HepG2 (cell line): Measurements from ENCODE around the gene COMMD7. TPM values are rescaled to one million over a fixed set of nuclear protein-coding genes. Genes with fewer than 3 reads are reported as not detected.

ENCODE experiments used
- ATAC-seq: fragments of 200-7000 bp; cut with Tn5 transposase; 3 replicates; pipeline ENCODE4 v1.9.1; 2020; ENCODE audit warnings: mild to moderate bottlenecking, moderate library complexity
- BruUV-seq: library from RNA; stranded (reverse); fragments of 400-500 nt; replicated peaks from 2 replicates; lab custom pipeline; 2021; lab: Mats Ljungman, UMichigan
- CTCF ChIA-PET: fragments of 300-600 bp; formaldehyde crosslinking; extraction: SDS; loops from one replicate; lab custom pipeline; 2021; ENCODE audit warnings: low total read pairs, inconsistent platforms, low intra/inter-chr PET ratio; lab: Yijun Ruan, JAX
- POLR2A ChIA-PET: fragments of 350-600 bp; sonication (Branson Sonifier 250); formaldehyde crosslinking; loops from one replicate; lab custom pipeline; 2020; ENCODE audit warnings: antibody characterized with exemption, inconsistent platforms; lab: Yijun Ruan, JAX
- DNase-seq: peaks from one replicate; pipeline ENCODE4 v3.0.0-alpha.2; 2015; ENCODE audit warnings: low spot score
- FAIRE-seq: peaks from 3 replicates; lab custom pipeline; 2011; peaks lifted over from hg19 to GRCh38; lab: Jason Lieb, UNC
- H2AFZ ChIP-seq: one replicate; pipeline ENCODE4 v1.6.1; 2011; ENCODE audit warnings: low read length, inconsistent platforms
- H3K27ac ChIP-seq: fragments of 300-600 bp; 3 replicates; pipeline ENCODE4 v1.8.0; 2011; ENCODE audit warnings: mixed run types, mild to moderate bottlenecking, mixed read lengths, low read length, inconsistent platforms; ENCODE audit not compliant: insufficient read depth; ENCODE audit errors: extremely low read length
- H3K27me3 ChIP-seq, 2 experiments: fragments of 200-600 bp in 1 of 2; 2 replicates in 1 of 2; 3 replicates in 1 of 2; pipeline versions ENCODE4 v1.6.0 to v1.8.0; 2011; ENCODE audit warnings: low read length in 2 of 2, mild to moderate bottlenecking in 2 of 2, moderate library complexity in 2 of 2, inconsistent platforms in 1 of 2; ENCODE audit not compliant: insufficient read depth in 2 of 2, control insufficient read depth in 1 of 2
- H3K36me3 ChIP-seq, 2 experiments: fragments of 200-600 bp in 1 of 2; replicated peaks in 1 of 2; 2 replicates in 1 of 2; 3 replicates in 1 of 2; pipeline versions ENCODE4 v1.5.1 to v1.8.0; 2011; ENCODE audit warnings: low read length in 2 of 2, inconsistent platforms in 1 of 2; ENCODE audit not compliant: insufficient read depth in 2 of 2, control insufficient read depth in 1 of 2
- H3K4me1 ChIP-seq: 2 replicates; pipeline ENCODE4 v1.5.1; 2012; ENCODE audit warnings: low read length, inconsistent platforms; ENCODE audit not compliant: insufficient read depth
- H3K4me2 ChIP-seq: 2 replicates; pipeline ENCODE4 v1.6.0; 2011; ENCODE audit warnings: low read depth, low read length, inconsistent platforms
- H3K4me3 ChIP-seq, 3 experiments: fragments of 200-600 bp in 1 of 3; sonication (generic), shearing (Covaris generic) in 1 of 3; replicated peaks in 1 of 3; 2 replicates each; pipeline ENCODE4 v1.5.1; 2011 to 2016; ENCODE audit warnings: low read length in 3 of 3, inconsistent platforms in 2 of 3, low read depth in 2 of 3, mild to moderate bottlenecking in 2 of 3, control low read depth in 1 of 3, mixed read lengths in 1 of 3; ENCODE audit not compliant: insufficient read depth in 1 of 3
- H3K79me2 ChIP-seq: one replicate; pipeline ENCODE4 v1.6.1; 2011; ENCODE audit warnings: low read length, inconsistent platforms; ENCODE audit not compliant: insufficient read depth
- H3K9ac ChIP-seq: 2 replicates; pipeline ENCODE4 v1.6.0; 2011; ENCODE audit warnings: mild to moderate bottlenecking, low read depth, low read length, inconsistent platforms; ENCODE audit not compliant: insufficient read depth
- H3K9me3 ChIP-seq: 2 replicates; pipeline ENCODE4 v1.5.1; 2012; ENCODE audit warnings: mild to moderate bottlenecking, low read length
- H4K20me1 ChIP-seq: 2 replicates; pipeline ENCODE4 v1.6.0; 2011; ENCODE audit warnings: inconsistent platforms, mild to moderate bottlenecking, low read length, moderate library complexity; ENCODE audit not compliant: insufficient read depth
- ETV5 ChIP-seq: IDR thresholded peaks from 2 replicates; pipeline ENCODE4 v1.6.1; 2018; ENCODE audit warnings: missing biosample characterization, missing genetic modification reagents, inconsistent platforms, borderline replicate concordance
- FOXA1 ChIP-seq, 2 experiments: fragments of 450-650 bp in 1 of 2; sonication (generic) in 1 of 2; formaldehyde crosslinking in 1 of 2; IDR thresholded peaks; 2 replicates each; pipeline versions ENCODE4 v1.4.0 to v1.6.1; 2016 to 2020; ENCODE audit warnings: missing genetic modification reagents in 1 of 2
- GATAD1 ChIP-seq: IDR thresholded peaks from 2 replicates; pipeline ENCODE4 v1.6.1; 2016; ENCODE audit warnings: missing genetic modification reagents, missing compliant biosample characterization
- PITX1 ChIP-seq: sonication (generic); formaldehyde crosslinking; IDR thresholded peaks from 2 replicates; pipeline ENCODE4 v1.5.1; 2020; ENCODE audit warnings: mild to moderate bottlenecking, missing genetic modification reagents
- SAFB2 ChIP-seq: sonication (generic); formaldehyde crosslinking; IDR thresholded peaks from 2 replicates; pipeline ENCODE4 v1.5.1; 2020; ENCODE audit warnings: missing genetic modification reagents, low read depth, mild to moderate bottlenecking, borderline replicate concordance
- SALL1 ChIP-seq: sonication (generic); formaldehyde crosslinking; IDR thresholded peaks from 2 replicates; pipeline ENCODE4 v1.8.0; 2022; ENCODE audit warnings: mild to moderate bottlenecking, missing genetic modification reagents
- SNAPC2 ChIP-seq: sonication (generic); formaldehyde crosslinking; IDR thresholded peaks from 2 replicates; pipeline ENCODE4 v1.8.1; 2022; ENCODE audit warnings: mild to moderate bottlenecking, missing genetic modification reagents
- ZEB1 ChIP-seq: IDR thresholded peaks from 2 replicates; pipeline ENCODE4 v1.6.1; 2012; ENCODE audit warnings: mild to moderate bottlenecking, low read depth, inconsistent platforms; ENCODE audit not compliant: insufficient replicate concordance
- ZFP36L2 ChIP-seq: sonication (generic); formaldehyde crosslinking; IDR thresholded peaks from 2 replicates; pipeline ENCODE4 v1.4.0; 2020; ENCODE audit warnings: missing genetic modification reagents
- ZMYM4 ChIP-seq: sonication (generic); formaldehyde crosslinking; IDR thresholded peaks from 2 replicates; pipeline ENCODE4 v1.8.1; 2023; ENCODE audit warnings: mild to moderate bottlenecking, missing genetic modification reagents
- ZNF333 ChIP-seq: sonication (generic); formaldehyde crosslinking; IDR thresholded peaks from 2 replicates; pipeline ENCODE4 v1.4.0; 2020; ENCODE audit warnings: mild to moderate bottlenecking, missing genetic modification reagents, borderline replicate concordance
- WGBS: methylation state at CpG from one replicate; pipeline ENCODE4 v1.1.6; 2017; ENCODE audit warnings: low lambda C conversion rate; 5-methylcytosine and 5-hydroxymethylcytosine counted together
- in situ Hi-C: cut with HindIII; loops from 2 replicates; pipeline ENCODE4 v1.10.0; 2017; ENCODE audit warnings: low pct_unique_long_range_greater_than_20kb; ENCODE audit not compliant: extremely low pct_ligation_motif_present
- intact Hi-C: fragments of 100-400 bp; cut with micrococcal nuclease; formaldehyde crosslinking; loops from one replicate; pipeline ENCODE4 v1.10.0; 2022; ENCODE audit not compliant: unreplicated experiment
- polyA plus RNA-seq, 8 experiments: library from polyadenylated mRNA; depleted of rRNA in 3 of 8; stranded (reverse) in 7 of 8; unstranded in 1 of 8; fragments of >200 nt; fragmentation: Illumina TruSeq in 4 of 8; extraction: Trizol in 4 of 8; gene quantifications; 2 replicates each; pipeline versions ENCODE4 v1.2.1 to v1.2.3, GENCODE V29; 2011 to 2016; ENCODE audit warnings: low read depth in 4 of 8, missing spikeins in 1 of 8, mixed read lengths in 1 of 8; ENCODE audit not compliant: insufficient read depth in 1 of 8
- total RNA-seq, 5 experiments: library from RNA; depleted of rRNA; stranded (reverse); fragments of >200 nt; fragmentation: Illumina TruSeq; extraction: Trizol; gene quantifications; 2 replicates each; pipeline ENCODE4 v1.2.3, GENCODE V29; 2016; ENCODE audit warnings: low read depth in 1 of 5
- TF ChIP-seq, protein P1 (sequence below): sonication (generic); formaldehyde crosslinking; IDR thresholded peaks from 2 replicates; pipeline ENCODE4 v1.4.0; 2020; ENCODE audit warnings: low read depth, mild to moderate bottlenecking, missing genetic modification reagents
- TF ChIP-seq, protein P2 (sequence below): sonication (generic); formaldehyde crosslinking; IDR thresholded peaks from 2 replicates; pipeline ENCODE4; 2020; ENCODE audit warnings: missing genetic modification reagents, mild to moderate bottlenecking, borderline replicate concordance
- TF ChIP-seq, protein P3 (sequence below): sonication (generic); formaldehyde crosslinking; IDR thresholded peaks from 2 replicates; pipeline ENCODE4 v1.8.0; 2022; ENCODE audit warnings: missing genetic modification reagents, mild to moderate bottlenecking, inconsistent platforms, borderline replicate concordance

COMMD7 gene
- total and polyA plus RNA-seq, 2 of the 13 experiments (the other 11 are each of a cell fraction or from before 2014, with no cell fraction given) = 42.1 to 53.3 TPM

DNA sequence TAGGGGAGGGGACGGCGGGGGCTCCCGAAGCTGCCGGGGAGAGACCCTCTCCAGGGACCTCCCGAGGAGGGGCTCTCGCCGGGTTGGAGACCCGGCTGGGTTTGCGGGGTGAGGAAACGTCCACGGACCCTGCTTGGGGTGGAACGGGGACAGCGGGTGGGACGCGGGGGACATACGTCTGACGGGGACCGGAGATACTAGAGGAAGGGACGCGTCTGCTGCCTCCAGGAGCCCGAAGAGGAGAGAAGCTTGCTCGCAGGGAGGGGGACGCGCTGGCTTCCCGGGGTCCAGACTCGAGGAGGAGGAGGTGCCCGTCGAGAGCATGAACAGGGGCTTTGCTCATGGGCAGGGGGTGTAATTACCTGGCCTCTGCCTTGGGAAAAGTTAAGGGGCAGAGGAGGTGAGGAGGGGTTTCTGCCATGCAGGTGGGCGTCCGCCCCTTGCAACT is 19.5 kb upstream of the COMMD7 start (continued):
- TF ChIP-seq, protein P1, sequence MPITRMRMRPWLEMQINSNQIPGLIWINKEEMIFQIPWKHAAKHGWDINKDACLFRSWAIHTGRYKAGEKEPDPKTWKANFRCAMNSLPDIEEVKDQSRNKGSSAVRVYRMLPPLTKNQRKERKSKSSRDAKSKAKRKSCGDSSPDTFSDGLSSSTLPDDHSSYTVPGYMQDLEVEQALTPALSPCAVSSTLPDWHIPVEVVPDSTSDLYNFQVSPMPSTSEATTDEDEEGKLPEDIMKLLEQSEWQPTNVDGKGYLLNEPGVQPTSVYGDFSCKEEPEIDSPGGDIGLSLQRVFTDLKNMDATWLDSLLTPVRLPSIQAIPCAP (CRISPR knock-in tag) = no peak
- TF ChIP-seq PITX1 (CRISPR knock-in tag) = peak; percentile 10; the same call in 1 of the 2 replicates
- TF ChIP-seq SNAPC2 (CRISPR knock-in tag) = no peak
- peak; percentile 6; the same call in 1 of the 2 replicates for TF ChIP-seq ETV5 (CRISPR knock-in tag)
- no peak for TF ChIP-seq ZNF333

DNA sequence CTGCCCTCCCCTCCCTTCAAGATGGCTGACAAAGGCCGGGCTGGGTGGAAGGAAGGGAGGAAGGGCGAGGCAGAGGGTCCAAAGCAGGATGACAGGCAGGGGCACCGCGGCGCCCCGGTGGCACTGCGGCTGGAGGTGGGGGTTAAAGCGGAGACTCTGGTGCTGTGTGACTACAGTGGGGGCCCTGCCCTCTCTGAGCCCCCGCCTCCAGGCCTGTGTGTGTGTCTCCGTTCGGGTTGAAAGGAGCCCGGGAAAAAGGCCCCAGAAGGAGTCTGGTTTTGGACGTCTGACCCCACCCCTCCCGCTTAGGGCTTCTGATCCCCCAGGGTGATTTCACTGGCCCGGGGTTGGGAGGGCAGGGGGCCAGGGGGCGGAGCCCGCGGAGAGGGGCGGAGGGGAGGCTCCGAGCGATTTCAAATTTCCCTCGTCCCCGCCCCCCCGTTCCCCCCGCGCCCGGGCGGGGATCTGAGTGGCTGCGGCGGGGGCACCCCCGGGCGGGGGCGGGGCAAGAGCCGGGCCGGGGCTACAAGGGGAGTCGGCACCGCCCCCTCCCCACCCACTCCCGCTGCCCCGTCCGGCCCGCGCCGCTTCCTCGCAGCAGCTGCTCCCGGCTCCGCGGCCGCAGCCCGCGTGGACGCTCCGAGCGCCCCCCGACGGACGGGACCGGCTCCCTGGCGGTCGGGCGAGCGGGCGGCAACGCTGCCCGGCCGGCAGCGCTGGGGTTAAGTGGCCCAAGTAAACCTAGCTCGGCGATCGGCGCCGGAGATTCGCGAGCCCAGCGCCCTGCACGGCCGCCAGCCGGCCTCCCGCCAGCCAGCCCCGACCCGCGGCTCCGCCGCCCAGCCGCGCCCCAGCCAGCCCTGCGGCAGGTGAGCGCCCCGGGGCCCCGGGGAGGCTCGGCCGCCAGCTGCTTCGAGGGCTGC is 18.8 kb upstream of the COMMD7 start, which contains the start of gene DNMT3B:
Gene DNMT3B, plus strand, starts transcription at position 555 of the 923 bp plus-strand sequence. CDS start 17,939 bp downstream, outside the sequence.
- DNase-seq = peak; percentile 60
- Histone ChIP-seq H3K27me3 (no peaks in the 10 kb centered on the region; a peak in 1 of 5 replicates), H3K27ac (peak within 1 kb of the TSS; percentile 24), H2AFZ (peak within 1 kb of the TSS; percentile 56), H3K9ac (peak within 1 kb of the TSS; percentile 75), H3K9me3 (no peaks in the 10 kb centered on the region), H3K4me1 (peaks cover 61% of the 10 kb centered on the region), H3K36me3 (no peaks in the 10 kb centered on the region), H3K79me2 (peaks cover 7% of the 10 kb centered on the region), H3K4me2 (peak within 1 kb of the TSS; percentile 98), H4K20me1 (no peaks in the 10 kb centered on the region), H3K4me3 (peak within 1 kb of the TSS; percentile 75 to 95 (median 95))
- in situ Hi-C loops (loop anchor here (25.0 kb wide), 1 partner anchor 250 kb away; no protein-coding TSS in a partner anchor), intact Hi-C loops (loop anchor here (1.0 to 5.0 kb wide), 3 partner anchors 19 to 90 kb away; partner anchors contain the start of genes C20orf203 and COMMD7)
- ATAC-seq = peak; percentile 79
- CTCF ChIA-PET = interaction anchor here (0.6 to 1.8 kb wide), 3 partner anchors 17 to 88 kb away, joined by 3 to 5 read pairs (median 4); partner anchors contain the start of gene C20orf203
- FAIRE-seq = no peak
- 1% methylated on average over 38 of the region's 92 CpGs for WGBS
- POLR2A ChIA-PET = interaction anchor here (0.6 to 3.2 kb wide), 8 partner anchors 15 to 88 kb away, joined by 3 to 21 read pairs (median 4); partner anchors contain the start of genes C20orf203 and COMMD7
- no TSS peak for BruUV-seq
- TF ChIP-seq, protein P2, sequence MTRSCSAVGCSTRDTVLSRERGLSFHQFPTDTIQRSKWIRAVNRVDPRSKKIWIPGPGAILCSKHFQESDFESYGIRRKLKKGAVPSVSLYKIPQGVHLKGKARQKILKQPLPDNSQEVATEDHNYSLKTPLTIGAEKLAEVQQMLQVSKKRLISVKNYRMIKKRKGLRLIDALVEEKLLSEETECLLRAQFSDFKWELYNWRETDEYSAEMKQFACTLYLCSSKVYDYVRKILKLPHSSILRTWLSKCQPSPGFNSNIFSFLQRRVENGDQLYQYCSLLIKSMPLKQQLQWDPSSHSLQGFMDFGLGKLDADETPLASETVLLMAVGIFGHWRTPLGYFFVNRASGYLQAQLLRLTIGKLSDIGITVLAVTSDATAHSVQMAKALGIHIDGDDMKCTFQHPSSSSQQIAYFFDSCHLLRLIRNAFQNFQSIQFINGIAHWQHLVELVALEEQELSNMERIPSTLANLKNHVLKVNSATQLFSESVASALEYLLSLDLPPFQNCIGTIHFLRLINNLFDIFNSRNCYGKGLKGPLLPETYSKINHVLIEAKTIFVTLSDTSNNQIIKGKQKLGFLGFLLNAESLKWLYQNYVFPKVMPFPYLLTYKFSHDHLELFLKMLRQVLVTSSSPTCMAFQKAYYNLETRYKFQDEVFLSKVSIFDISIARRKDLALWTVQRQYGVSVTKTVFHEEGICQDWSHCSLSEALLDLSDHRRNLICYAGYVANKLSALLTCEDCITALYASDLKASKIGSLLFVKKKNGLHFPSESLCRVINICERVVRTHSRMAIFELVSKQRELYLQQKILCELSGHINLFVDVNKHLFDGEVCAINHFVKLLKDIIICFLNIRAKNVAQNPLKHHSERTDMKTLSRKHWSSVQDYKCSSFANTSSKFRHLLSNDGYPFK (CRISPR knock-in tag) = peak; percentile 37; the same call in 1 of the 2 replicates
- no peak for TF ChIP-seq FOXA1 (IDR thresholded peaks at IDR 0.05)
- TF ChIP-seq FOXA1 (CRISPR knock-in tag; IDR thresholded peaks at IDR 0.05) = peak; percentile 21; the same call in 1 of the 2 replicates
- peak; percentile 33; the same call in 1 of the 2 replicates for TF ChIP-seq SAFB2 (CRISPR knock-in tag)
- TF ChIP-seq ZEB1 = peak; percentile 55
- peak; percentile 27; the same call in 1 of the 2 replicates for TF ChIP-seq SALL1 (CRISPR knock-in tag)
- 0 out of 2 replicates have a peak, but pooled peaks have one; percentile 38 for TF ChIP-seq ZFP36L2 (CRISPR knock-in tag)
- peak; percentile 66 for TF ChIP-seq ZMYM4
- TF ChIP-seq, protein P3, sequence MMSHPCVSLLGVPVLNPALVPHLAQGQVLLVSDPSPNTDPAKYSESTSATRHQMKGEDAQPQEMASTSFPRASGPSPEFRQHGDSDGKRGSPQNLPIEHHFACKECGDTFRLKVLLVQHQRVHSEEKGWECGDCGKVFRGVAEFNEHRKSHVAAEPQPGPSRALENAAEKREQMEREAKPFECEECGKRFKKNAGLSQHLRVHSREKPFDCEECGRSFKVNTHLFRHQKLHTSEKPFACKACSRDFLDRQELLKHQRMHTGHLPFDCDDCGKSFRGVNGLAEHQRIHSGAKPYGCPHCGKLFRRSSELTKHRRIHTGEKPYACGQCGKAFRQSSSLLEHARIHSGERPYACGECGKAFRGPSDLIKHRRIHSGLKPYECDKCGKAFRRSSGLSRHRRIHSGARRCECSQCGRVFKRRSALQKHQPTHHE (CRISPR knock-in tag) = no peak
- TF ChIP-seq GATAD1 (CRISPR knock-in tag) = peak; percentile 74
